NCI-H1694 (cell line): ENCODE results near the gene SLC24A4.

Experiments
- DNase-seq: peaks from one replicate; lab custom pipeline; 2025; lab: John Stamatoyannopoulos, UW

SLC24A4 gene, protein sequence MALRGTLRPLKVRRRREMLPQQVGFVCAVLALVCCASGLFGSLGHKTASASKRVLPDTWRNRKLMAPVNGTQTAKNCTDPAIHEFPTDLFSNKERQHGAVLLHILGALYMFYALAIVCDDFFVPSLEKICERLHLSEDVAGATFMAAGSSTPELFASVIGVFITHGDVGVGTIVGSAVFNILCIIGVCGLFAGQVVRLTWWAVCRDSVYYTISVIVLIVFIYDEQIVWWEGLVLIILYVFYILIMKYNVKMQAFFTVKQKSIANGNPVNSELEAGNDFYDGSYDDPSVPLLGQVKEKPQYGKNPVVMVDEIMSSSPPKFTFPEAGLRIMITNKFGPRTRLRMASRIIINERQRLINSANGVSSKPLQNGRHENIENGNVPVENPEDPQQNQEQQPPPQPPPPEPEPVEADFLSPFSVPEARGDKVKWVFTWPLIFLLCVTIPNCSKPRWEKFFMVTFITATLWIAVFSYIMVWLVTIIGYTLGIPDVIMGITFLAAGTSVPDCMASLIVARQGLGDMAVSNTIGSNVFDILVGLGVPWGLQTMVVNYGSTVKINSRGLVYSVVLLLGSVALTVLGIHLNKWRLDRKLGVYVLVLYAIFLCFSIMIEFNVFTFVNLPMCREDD

DNA sequence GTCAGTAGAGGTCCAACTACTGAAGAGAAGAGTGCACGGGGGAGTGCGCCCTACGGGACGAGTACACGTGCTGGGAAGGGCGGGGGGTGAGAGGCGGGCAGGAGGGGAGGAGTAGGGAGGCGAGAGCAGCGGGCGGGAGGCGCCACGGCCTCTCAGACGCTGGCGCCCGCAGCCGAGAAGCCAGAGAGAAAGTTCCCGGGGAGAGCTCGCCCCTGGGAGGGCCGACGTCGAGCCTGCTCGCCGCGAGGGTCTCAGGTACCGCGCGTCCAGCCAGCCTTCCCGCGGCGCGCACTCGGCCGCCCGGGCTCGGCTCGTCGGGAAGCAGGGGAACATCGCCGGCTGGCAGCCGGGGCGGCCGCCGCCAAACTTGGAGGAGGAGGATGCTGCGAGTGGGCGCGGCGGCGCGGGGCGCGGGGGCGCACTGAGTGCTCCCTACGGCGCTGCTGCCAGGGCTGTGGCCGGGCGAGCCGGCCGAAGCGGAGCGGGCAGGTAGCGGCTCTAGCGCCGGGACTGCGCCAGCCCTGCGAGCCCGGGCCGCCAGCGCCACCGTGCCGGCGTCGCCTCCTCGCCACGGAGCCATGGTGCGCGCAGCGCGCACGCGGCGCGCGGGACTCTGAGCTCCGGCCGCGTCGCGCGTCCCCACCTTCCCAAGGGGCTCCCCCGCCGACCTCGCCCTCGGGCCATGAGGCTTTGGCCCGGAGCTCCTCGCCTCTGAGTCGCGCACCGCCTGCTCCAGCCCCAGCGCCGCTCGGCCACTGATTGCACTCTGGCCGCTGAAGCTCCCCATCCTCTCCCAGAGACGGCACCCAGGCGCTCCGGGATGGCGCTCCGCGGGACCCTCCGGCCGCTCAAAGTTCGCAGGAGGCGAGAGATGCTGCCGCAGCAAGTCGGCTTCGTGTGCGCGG, at the start of gene SLC24A4:
Gene SLC24A4, plus strand, starts transcription at position 155 of the 905 bp plus-strand sequence. Its CDS starts 666 bp downstream, at position 821.
- peak; percentile 15 for DNase-seq

DNA sequence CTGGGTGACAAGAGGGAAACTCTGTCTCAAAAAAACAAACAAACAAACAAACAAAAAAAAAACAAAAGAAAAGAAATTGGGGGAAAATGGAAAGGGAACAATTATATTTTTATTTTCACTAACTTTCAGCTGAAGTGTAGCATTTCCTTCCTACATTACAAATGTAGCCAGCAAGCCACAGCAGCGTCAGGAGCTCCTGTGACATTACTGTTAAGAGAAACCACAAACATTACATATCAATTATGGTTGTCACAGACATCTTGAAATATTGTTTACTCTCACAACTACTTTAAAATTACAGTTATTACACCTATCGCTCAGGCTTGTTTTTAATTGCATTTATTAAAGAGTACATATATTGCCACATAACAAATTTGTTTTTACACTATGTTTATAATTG, 49.8 kb upstream of the SLC24A4 start:
- no peak for DNase-seq

DNA sequence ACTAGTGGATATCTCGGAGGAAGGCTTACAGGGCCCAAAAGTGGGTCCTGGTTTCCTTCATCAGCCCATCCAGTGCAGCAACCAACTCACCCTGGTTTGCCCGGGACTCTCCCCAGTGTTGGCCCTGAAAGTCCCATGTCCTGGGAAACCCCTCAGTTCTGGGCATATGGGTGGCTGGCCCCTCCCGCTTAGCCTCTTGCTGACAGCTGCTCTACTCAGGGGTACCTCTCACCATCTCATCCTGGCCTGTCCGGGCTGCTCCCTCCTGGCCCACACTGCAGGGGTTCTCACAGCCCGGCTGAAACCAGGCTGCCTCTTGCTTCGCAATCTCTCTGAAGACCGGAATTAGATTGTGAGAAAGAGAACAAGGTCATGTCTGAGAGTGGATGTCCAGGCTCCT, 48.9 kb upstream of the SLC24A4 start:
- no peak for DNase-seq

GRCh38 chr14:92276074-92276473, 46.9 kb upstream of the SLC24A4 start:
- no peak for DNase-seq

GRCh38 chr14:92277031-92277430, 45.9 kb upstream of the SLC24A4 start:
- no peak for DNase-seq

GRCh38 chr14:92280554-92281262, 42.3 kb upstream of the SLC24A4 start:
- no peak for DNase-seq

- no peak for DNase-seq
These were observed 40.3 kb upstream of the SLC24A4 start for GRCh38 chr14:92282669-92283068.

DNA sequence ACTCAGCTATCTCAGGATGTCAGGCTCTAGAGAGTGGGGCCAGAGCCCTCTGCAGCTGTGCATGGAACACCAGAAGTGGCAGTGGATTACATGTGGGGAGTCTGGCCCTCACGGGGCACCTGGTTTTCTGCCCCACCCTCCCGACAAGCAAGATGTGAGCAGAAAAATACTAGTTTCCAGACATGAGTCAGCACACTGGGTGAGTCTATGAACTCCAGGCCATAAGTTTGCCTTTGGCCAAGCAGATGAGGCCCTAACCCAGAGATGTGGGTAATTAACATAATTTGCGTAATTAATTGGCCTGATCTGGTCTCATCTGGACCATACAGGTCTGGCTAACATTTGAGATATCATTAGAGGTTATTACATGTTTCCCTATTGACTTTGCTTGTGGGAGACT, 37.7 kb upstream of the SLC24A4 start:
- DNase-seq = no peak

DNA sequence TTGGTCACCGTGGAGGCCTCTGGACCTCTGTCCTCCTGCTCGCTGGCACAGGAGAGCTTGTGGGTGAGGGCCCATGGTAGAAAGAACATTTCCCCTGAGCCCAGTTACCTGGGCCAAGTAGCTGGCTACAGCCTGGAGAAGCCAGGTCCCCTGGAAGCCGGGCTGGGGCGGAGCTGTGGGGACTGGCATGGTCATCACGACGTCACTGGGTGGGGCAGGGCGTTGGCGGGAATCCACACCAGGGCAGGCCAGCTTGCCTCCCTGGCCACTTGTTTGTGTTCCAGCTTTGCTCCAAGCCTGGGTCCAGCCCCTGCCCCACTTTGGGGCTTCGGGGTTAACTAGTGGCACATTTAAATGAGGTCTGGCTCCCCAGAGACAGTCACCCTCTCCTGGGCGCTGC, 35.0 kb upstream of the SLC24A4 start:
- DNase-seq = no peak

DNA sequence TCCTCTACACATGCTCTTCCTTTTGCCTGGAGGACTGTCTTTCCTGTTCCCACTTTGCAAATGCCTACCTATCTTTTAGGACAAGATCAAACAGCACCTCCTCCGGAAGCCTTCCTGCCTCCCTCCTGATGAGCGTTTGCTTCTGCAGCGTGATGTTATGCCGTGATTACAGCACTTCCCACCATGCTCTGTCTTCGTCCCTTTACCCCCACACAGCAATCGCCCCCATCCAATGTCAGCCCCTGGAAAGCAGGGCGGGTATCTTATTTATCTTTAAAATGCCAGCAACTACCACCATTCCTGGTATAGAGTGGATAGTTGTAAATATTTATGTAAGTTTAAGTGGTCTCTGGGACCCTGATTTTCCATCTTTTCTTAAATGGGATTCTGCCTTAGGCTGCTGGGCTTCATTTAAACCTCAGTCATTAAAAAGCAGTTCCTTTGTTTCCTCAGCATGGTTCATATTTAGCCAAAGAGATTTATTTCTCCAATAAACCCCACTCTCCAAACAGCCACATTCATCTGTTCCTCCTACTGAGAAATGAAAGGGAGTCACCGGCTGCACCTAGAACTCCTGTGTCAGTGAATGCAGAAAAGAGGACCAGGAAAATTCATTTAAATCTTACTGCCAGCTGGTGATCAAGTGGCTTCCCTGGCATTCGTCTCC, 33.8 kb upstream of the SLC24A4 start:
- no peak for DNase-seq

DNA sequence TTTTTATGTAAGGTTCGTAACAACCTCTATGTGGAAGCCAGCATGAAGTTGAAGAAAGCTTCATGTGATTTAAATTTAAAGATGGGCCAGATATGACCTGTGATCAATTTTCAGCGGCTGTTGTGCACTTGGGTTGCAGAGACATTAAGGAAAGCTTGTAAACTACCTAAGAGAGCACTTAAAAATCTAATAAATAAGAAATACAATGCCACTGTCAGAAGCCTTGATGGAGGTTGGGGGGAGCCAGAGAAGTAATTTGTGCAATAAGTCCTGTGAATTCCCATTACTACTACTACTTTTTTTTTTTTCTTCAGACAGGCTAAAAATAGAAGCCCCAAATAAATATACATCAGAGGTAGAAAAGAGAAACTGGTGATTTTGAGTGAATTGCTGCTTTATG, 30.3 kb upstream of the SLC24A4 start:
- DNase-seq = no peak

GRCh38 chr14:92294506-92294905, 28.5 kb upstream of the SLC24A4 start:
- no peak for DNase-seq

DNA sequence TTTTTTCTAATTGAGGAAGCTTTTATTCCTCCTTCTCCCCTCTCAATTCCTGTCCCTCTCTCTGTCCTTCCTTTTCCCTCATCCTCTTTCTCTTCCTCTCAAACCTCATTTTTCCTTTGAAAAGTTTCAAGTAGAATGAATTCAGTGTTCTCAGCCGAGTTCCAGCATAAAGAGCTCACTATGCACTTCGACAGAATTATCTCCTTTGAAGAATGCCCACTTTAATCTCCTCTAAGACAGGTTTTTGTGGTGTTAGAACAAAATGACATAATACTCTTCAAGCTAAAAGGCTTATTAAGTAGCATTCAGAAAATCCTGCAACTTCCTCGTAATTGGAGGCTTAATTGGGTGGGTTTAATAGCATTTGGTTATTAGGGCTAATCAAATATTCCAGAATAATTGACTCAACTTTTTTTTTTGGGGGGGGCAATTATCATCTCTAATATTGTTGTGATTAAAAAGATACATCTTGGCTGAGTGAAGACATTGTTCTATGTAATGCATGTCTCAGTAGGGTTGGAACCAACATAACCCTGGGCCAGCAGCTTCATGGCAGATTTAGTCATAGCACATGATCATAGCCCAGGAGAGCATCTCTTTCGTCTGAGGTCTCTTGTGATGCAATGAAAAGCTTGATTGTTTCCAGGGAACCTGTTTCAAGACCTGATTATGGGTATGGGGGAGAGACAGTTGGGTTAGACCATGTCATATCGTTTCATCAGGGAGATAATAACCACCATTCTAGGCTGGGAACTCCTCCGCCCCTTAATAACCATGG, 25.0 kb upstream of the SLC24A4 start:
- DNase-seq = no peak

DNA sequence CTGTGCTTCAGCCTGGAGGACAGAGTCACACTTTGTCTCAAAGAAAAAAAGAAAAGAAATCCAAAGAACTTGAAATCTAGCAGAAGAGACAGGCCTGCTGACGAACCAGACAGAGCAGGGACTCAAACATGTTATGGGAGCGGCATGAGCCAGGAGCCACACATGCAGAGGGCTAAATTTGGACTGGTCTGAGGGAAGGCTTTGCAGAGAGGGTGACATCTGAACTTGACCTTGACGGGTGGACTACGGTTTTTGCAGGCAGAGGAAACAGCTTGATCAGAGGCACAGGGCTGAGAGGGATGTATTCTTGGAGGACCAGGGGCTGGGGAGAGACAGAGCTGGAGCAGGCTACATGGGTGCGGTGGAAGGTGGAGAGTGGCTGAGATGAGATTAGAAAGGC, 20.5 kb upstream of the SLC24A4 start:
- no peak for DNase-seq

DNA sequence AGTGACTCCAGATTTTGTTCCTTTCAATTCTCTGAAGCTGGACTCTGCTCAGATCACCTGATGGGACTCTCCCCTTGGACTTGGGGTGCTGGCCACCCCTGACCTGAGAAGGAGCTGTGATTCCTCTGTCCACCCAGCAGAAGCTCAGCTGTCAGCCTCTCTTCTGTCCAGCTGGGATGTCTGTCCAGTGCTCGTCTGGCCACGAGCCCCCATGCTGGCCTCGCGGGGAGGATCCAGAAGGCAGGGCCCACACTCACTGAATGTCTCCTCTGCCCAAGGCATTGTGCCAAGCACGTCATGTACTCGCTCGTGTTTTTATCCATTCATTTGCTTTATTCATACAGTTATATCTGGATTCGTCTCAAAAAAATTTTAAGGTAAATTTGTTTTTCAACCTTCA, 14.2 kb upstream of the SLC24A4 start:
- no peak for DNase-seq

- DNase-seq = peak; percentile 77
These were observed 12.9 kb upstream of the SLC24A4 start for GRCh38 chr14:92309968-92310530.

DNA sequence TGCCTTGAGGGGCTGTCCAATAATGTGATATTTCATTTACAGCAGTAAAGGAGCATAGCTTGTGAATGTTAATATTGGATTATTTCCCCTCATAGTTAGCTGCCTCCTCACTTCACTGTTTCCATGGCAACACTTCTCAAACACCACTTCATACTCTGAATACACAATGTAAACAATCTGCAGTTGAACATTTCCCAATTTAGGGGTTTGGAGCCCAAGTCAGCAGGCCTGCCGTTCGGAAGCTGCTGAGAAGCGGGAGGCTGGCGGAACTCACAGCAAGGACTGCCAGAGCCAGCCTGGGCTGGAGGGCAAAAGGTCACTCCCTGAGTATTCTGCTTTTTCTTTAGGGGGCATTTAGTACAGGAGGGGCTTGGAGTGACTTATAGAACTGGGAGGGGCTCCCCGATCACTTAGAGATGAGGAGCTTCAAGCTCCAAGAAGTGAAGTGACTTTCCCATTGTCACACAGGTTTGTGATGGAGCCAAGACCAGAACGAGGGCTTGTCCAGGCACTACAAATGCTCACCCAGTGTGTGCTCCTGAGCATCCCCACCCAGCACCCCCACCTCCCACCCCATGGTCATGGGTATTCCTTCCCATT, 12.1 kb upstream of the SLC24A4 start:
- DNase-seq = peak; percentile 40

DNA sequence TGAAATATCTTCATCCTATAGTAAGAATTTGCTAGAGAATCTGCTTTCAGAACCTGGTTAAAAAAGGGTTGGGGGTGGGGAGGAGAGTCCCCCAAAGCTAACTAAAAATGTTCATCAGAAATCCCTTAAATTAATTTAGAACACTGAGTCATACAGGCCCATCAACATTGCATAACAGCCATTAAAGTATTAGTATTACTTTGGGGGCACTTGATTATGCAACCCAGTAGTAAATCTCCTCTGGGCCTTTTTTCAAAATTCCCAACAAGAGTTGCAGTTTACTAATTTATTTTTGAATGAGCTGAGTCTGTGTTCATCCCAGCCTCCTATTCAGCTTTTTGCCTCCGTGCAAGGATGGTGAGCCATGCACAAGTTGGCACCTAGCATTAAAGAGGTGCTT, 8.8 kb upstream of the SLC24A4 start:
- DNase-seq = no peak

DNA sequence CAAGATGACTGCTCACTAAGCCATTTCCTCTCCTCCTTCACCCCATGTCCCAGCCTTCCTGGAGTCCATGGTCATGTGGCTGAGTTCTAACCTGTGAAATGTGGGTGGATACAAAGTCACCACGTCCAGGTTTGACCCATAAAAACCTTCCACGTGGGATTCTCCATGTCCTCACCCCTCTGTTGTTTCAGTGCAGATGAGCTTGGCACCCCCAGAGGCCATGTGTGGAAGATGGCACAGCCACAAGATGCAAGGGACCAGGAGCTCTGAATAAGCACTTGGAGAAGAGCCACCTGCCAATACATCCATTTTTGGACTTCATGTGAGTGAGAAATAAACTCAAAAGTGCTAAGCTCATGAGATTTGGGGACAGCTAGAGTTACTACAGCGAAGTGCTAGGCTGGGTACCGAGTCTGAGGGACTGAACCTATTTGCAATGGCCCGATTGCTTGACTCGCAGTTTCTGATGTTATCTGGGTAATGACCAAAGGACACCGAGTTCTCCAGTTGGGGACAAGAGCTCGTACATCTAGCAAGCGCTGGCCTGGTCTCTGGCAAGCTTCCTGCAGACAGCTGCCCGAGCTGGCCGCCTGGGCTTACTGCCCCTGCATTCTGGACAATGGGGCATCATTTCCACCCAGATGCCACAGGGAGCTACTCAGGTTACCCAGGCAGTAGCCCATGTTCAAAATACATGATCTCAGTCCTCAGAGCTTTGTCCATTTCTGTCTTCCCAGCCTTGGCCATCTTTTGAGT, 7.7 kb upstream of the SLC24A4 start:
- no peak for DNase-seq
